GM21619 (cell line): Measurements from ENCODE around the gene BMP4.

Source experiments
- ATAC-seq: cut with Tn5 transposase; IDR thresholded peaks from one replicate; pipeline ENCODE4 v1.9.1; 2021; ENCODE audit not compliant: unreplicated experiment

BMP4 gene

DNA sequence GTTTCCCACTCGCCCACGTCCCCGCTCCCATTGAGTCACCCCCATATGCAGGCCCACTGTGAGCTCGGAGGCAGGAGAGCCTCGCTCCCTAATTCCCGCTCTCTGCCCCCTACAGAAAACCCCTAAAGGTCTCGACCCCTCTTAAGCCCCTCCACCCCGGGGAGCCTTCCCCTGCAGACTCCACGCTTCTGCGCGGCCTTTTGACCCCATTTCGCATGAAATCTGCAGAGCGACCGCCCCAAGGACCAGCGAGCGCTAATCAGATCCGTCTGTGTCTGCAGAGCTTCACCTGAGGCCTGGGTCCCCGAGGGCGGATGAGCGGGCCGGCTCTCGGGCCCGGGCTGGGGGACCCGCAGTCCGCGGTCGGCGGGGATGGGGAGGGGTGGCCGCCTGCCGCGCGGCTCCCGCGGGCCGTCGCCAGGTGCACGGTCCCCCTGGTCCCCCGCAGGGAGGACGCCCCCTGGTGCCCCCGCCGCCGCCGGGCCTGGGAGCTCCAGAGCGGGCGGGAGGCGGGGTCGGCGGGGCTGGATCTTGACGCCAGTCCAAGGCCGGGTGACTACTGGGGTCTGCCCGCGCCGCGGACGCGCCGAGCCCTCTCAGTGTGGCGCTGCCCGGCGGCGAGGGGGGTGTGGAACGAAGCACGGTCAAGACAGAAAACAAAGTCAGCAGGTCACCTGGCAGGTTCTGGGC lies 10.1 kb downstream of the BMP4 start:
- no peak for ATAC-seq

- ATAC-seq: no peak
Observed at GRCh38 chr14:53946071-53946403, 10.6 kb downstream of the BMP4 start.

GRCh38 chr14:53943751-53944083 lies 12.9 kb downstream of the BMP4 start:
- ATAC-seq: no peak

DNA sequence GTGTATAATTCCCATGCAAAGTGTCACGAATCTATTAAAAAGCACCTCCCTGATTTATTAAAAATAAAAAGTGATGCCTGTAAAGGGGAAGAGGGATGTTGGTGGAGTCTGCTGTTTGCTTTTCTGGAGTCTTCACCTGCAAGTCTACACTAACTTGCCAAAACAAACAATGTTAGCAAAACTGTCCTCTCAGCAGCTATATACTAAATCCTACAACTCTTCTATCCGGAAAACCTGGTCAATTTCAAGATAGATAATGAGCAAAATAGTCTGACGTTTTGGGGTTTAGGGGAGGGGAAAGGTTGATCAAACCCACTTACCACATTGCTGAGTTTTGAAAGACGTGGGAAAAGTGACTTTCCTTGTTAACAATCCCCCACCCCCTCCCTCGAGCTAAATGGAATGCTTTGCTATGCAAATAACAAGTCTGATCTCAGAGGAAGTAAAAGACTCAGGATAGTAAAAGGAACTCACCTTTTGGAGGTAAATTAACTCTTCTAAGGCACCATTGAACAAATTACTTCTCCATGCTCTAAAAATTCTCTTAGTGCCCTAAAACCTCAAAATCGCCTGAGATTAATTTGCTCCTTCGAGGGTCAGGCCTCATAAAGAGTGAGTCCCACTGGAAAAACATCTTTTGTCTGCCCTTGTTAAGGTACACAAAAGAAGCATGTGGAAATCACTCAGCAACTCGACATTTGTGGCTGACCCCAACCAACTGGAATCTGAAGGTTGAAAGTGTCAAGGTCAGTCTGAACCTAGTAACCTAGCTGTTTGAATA lies 13.5 kb downstream of the BMP4 start:
- ATAC-seq: no peak

- no peak for ATAC-seq
Observed at GRCh38 chr14:53938136-53938837, 18.3 kb downstream of the BMP4 start.

DNA sequence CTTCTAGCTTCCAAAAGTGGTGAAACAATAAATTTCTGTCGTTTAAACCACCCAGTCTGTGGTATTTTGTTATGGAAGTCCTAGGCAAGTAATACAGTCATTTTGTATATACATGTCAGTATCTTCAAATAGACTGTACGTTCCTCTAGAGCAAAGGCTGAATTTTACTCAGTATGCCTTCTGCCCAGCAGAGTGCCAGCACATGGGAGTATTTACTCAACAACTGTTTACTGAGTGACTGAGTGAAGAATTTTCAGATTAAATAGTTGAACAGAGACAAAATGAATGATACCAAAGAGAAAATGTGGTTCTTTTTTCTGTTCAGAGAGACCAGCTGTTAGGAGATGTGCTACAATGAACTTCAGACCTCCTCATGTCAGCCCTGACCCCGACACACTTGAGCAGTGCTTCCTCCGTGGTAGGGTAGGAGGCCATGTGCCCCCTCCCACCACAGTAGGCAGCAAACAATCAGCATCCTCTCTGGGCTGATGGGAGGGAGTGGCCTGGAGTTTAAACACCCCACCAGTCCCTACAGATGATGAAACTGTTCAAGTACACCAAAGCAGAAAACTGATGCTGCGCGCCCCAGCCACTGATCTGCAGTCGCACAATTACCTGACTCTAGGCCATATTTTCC lies 21.7 kb downstream of the BMP4 start:
- ATAC-seq: no peak

DNA sequence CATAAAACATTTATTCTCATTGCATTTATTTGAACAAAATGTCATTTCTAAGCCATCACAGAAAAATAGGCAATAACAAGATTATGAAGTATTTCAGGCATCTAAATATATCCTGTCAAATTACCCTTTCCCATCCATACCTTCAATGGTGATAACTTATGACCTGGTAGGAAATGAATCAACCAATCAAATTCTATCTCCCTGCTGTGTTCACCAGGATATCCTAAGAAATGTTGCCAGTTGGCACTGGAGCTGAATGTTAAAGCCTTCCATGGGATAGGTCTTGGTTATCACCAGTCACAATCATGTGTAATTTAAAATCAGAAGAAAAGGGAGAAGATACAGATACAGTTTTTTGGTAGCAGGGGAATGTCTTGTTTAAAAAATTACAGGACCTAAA lies 23.7 kb downstream of the BMP4 start:
- no peak for ATAC-seq

DNA sequence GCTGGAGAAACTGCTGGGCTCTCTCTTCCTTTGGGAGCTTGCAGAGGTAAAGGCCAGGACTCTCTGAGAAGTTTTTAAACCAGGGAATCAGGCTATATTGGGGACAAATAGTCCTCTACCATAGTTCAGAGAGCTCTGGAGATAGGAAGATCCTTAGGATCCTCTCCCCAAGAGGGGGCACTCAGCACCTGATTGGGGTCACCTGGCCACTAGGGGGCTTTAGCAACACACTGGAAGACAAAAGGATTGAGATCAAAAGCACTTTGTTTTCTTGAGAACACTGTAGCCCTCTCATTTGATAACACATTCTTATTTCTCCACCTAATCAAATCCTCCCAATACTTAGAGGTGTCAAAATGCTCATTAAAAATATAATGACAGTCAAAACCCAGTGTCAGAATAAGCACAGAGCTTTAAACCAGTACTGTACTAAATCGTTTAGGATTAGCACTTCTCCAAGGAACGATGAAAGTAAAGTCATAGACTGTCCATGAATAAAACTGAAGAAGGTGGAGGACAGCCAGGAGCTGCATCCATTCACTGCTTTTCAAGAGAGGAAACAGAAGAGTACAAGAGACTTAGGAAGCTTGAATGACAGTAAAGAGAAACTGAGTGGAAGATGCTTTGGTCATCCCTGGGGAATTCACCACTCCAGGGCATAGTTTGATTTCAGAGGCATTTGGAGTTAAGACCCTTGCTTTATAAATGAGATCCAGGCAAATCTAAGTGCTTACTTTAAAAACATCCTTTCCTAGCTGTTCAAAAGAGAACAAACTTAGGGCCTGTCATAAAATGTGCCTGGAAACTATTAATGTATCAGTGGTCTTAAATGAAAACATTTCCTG lies 26.5 kb downstream of the BMP4 start:
- no peak for ATAC-seq

- no peak for ATAC-seq
Observed at GRCh38 chr14:53927171-53927570, 29.5 kb downstream of the BMP4 start.

- no peak for ATAC-seq
Observed at GRCh38 chr14:53925201-53925766, 31.3 kb downstream of the BMP4 start.

GRCh38 chr14:53924753-53925152 lies 31.9 kb downstream of the BMP4 start:
- ATAC-seq: no peak

- ATAC-seq: no peak
Observed at GRCh38 chr14:53921027-53921426, 35.6 kb downstream of the BMP4 start.

DNA sequence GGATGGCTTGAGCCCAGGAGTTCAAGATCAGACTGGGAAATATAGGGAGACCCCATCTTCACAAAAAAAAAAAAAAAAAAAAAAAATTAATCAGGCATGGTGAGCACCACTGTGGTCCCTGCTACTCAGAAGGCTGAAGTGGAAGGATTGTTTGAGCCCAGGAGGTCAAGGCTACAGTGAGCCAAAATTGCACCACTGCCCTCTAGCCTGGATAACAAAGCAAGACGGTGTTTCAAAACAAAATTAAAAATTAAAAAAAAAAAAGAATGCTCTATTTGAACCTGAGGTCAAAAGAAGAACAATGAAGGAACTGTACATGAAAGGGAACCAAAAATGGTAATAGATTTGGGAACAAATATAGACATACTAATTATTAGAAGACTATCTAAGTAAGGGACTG lies 40.4 kb downstream of the BMP4 start:
- no peak for ATAC-seq

DNA sequence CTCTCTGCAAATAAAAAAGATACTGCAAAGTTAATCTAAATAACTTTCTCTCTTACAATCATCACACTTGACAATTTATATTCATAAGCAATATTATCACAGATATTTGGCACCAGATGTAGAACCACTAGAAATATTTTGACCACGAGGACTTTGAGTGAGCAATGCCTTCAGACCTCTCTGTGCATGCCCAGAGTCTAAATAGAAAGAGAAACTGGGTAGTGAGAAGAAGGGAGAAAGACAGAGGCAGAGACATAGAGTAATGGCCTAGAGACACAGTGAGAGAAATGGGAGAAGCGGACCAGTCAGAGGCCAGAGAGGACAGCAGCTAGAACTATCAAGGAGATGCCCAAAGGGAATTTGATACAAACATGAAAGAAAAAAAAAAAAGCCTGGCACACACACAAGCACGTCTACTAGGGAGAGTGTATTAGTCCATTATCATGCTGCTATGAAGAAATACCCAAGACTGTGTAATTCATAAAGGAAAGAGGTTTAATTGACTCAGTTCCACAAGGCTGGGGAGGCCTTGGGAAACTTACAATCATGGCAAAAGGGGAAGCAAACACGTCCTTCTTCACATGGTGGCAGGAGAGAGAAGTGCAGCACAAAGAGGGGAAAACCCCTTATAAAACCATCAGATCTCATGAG lies 41.1 kb downstream of the BMP4 start:
- ATAC-seq: no peak

GRCh38 chr14:53912021-53912420 lies 44.6 kb downstream of the BMP4 start:
- no peak for ATAC-seq

GRCh38 chr14:53908416-53908815 lies 48.2 kb downstream of the BMP4 start:
- no peak for ATAC-seq

- ATAC-seq: no peak
Observed at GRCh38 chr14:53902307-53902706, 54.3 kb downstream of the BMP4 start.

GRCh38 chr14:53900499-53900898 lies 56.1 kb downstream of the BMP4 start:
- ATAC-seq: no peak
